Islet of Langerhans (tissue), 1 donor: Measurements from ENCODE around the gene KLHL29.

ENCODE experiments used
- FAIRE-seq: peaks from one replicate; lab custom pipeline; 2011; peaks lifted over from hg19 to GRCh38; lab: Jason Lieb, UNC

KLHL29 gene

GRCh38 chr2:23513872-23514793 lies 129.2 kb downstream of the KLHL29 start:
- no peak for FAIRE-seq

- no peak for FAIRE-seq
These were observed 131.7 kb downstream of the KLHL29 start for GRCh38 chr2:23516520-23517256.

- no peak for FAIRE-seq
These were observed 133.7 kb downstream of the KLHL29 start for GRCh38 chr2:23518481-23519333.

- no peak for FAIRE-seq
These were observed 134.3 kb downstream of the KLHL29 start for GRCh38 chr2:23519334-23519651.

- FAIRE-seq: no peak
These were observed 135.3 kb downstream of the KLHL29 start for GRCh38 chr2:23520256-23520655.

- no peak for FAIRE-seq
These were observed 136.1 kb downstream of the KLHL29 start for GRCh38 chr2:23521060-23521459.

- FAIRE-seq: no peak
These were observed 137.9 kb downstream of the KLHL29 start for GRCh38 chr2:23522726-23523372.

- peak; percentile 27 for FAIRE-seq
These were observed 138.6 kb downstream of the KLHL29 start for GRCh38 chr2:23523373-23524260.

- no peak for FAIRE-seq
These were observed 139.3 kb downstream of the KLHL29 start for GRCh38 chr2:23524261-23524706.

- FAIRE-seq: no peak
These were observed 140.3 kb downstream of the KLHL29 start for GRCh38 chr2:23525137-23525765.

GRCh38 chr2:23526114-23526513 lies 141.1 kb downstream of the KLHL29 start:
- FAIRE-seq: no peak

GRCh38 chr2:23526835-23527790 lies 142.1 kb downstream of the KLHL29 start:
- no peak for FAIRE-seq

- no peak for FAIRE-seq
These were observed 143.2 kb downstream of the KLHL29 start for GRCh38 chr2:23528171-23528570.

GRCh38 chr2:23528690-23529089 lies 143.7 kb downstream of the KLHL29 start:
- FAIRE-seq: no peak

GRCh38 chr2:23529659-23530058 lies 144.7 kb downstream of the KLHL29 start:
- FAIRE-seq: no peak

- no peak for FAIRE-seq
These were observed 145.4 kb downstream of the KLHL29 start for GRCh38 chr2:23530206-23530908.

GRCh38 chr2:23530909-23531276 lies 145.9 kb downstream of the KLHL29 start:
- FAIRE-seq: no peak

- no peak for FAIRE-seq
These were observed 146.3 kb downstream of the KLHL29 start for GRCh38 chr2:23531280-23531679.

GRCh38 chr2:23531881-23532280 lies 146.9 kb downstream of the KLHL29 start:
- FAIRE-seq: no peak
